Body of pancreas (tissue), 4 donors: ENCODE results near the gene RBMXL3. TPM values are rescaled to one million over a fixed set of nuclear protein-coding genes. Genes with fewer than 3 reads are reported as not detected.

Source experiments
- ATAC-seq: fragments of 150-250 bp; one replicate; pipeline ENCODE4 v1.9.1; 2016
- DNase-seq, 4 donors: peaks; one replicate each; pipeline ENCODE4 v3.0.0-alpha.2; 2019
- H3K27ac ChIP-seq, 4 donors: fragments of 200-600 bp; sonication (generic); 1 replicate in 3 of 4; 2 replicates in 1 of 4; pipeline versions ENCODE4 v1.5.1 to v1.6.1; 2016 to 2019; ENCODE audit warnings: mild to moderate bottlenecking in 1 of 4, mixed read lengths in 1 of 4, moderate library complexity in 1 of 4
- H3K27me3 ChIP-seq, 2 donors: fragments of 200-600 bp; sonication (generic); one replicate each; pipeline ENCODE4 v1.6.0; 2016; ENCODE audit warnings: mild to moderate bottlenecking in 1 of 2
- H3K36me3 ChIP-seq, 2 donors: fragments of 200-600 bp; sonication (generic); replicated peaks in 1 of 2; 2 replicates each; pipeline ENCODE4 v1.5.1; 2016; ENCODE audit warnings: low read depth in 2 of 2; ENCODE audit not compliant: insufficient read depth in 1 of 2
- H3K4me1 ChIP-seq: fragments of 200-600 bp; sonication (generic); one replicate; pipeline ENCODE4 v1.6.0; 2016
- H3K4me3 ChIP-seq, 2 donors: fragments of 200-600 bp; sonication (generic); 1 replicate in 1 of 2; 2 replicates in 1 of 2; pipeline ENCODE4 v1.5.1; 2016 to 2019
- H3K9me3 ChIP-seq, 3 donors: fragments of 200-600 bp; sonication (generic); 1 replicate in 2 of 3; 2 replicates in 1 of 3; pipeline ENCODE4 v1.5.1; 2016
- POLR2A ChIP-seq, 3 donors: fragments of 450-650 bp; IDR thresholded peaks; one replicate each; pipeline ENCODE4 v1.6.1; 2016; ENCODE audit warnings: antibody characterized with exemption in 3 of 3, mild to moderate bottlenecking in 2 of 3
- WGBS, 2 donors: methylation state at CpG; one replicate each; pipeline ENCODE4 v1.1.5; 2017; 5-methylcytosine and 5-hydroxymethylcytosine counted together
- intact Hi-C: fragments of 100-400 bp; cut with DNase I; formaldehyde crosslinking; loops from one replicate; pipeline ENCODE4 v1.15.1; 2023
- total RNA-seq, 2 donors: library from RNA; depleted of rRNA; stranded (reverse); fragments of >200 nt; gene quantifications; one replicate each; pipeline ENCODE4 v1.1.0, GENCODE V29; 2016
- TF ChIP-seq, protein P1 (sequence below), 7 experiments: fragments of 450-650 bp in 4 of 7; fragments of 200-600 bp in 3 of 7; sonication (generic) in 3 of 7; IDR thresholded peaks; one replicate each; pipeline ENCODE4 v1.5.1; 2016 to 2019; ENCODE audit warnings: antibody characterized with exemption in 7 of 7

RBMXL3 gene
- not detected for total RNA-seq

DNA sequence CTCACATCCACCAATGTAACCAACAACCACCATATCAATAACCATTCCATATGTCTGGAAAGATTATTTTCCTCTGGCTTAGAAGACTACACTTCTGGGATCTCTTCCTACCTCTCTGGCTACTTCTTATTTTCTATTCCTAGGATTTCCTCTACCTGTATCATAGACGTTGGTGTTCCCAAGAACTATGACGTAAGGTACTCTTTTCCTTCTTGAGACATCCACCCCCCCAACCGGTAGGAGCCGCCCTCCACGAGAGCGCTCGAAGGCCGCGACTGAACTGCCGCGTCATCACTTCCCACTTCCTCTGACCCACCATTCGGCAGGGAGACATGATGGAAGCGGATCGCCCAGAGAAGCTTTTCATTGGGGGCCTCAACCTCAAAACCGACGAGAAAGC is at the start of gene RBMXL3:
Gene RBMXL3, plus strand, starts transcription at position 301 of the 400 bp plus-strand sequence. Its CDS starts 32 bp downstream, at position 333.
- TF ChIP-seq, protein P1, sequence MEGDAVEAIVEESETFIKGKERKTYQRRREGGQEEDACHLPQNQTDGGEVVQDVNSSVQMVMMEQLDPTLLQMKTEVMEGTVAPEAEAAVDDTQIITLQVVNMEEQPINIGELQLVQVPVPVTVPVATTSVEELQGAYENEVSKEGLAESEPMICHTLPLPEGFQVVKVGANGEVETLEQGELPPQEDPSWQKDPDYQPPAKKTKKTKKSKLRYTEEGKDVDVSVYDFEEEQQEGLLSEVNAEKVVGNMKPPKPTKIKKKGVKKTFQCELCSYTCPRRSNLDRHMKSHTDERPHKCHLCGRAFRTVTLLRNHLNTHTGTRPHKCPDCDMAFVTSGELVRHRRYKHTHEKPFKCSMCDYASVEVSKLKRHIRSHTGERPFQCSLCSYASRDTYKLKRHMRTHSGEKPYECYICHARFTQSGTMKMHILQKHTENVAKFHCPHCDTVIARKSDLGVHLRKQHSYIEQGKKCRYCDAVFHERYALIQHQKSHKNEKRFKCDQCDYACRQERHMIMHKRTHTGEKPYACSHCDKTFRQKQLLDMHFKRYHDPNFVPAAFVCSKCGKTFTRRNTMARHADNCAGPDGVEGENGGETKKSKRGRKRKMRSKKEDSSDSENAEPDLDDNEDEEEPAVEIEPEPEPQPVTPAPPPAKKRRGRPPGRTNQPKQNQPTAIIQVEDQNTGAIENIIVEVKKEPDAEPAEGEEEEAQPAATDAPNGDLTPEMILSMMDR (IDR thresholded peaks at IDR 0.05) = no peak
- no peak for TF ChIP-seq POLR2A (IDR thresholded peaks at IDR 0.05)
- intact Hi-C loops = no loop called here
- no peak for DNase-seq
- no peaks in the 10 kb centered on the region for H3K9me3 ChIP-seq
- no peak within 1 kb of the TSS for H3K27ac ChIP-seq
- H3K4me3 ChIP-seq = no peak within 1 kb of the TSS
- no peaks in the 10 kb centered on the region for H3K36me3 ChIP-seq
- H3K4me1 ChIP-seq = no peaks in the 10 kb centered on the region
- 92 to 96% methylated on average over 13 to 14 of the region's 16 CpGs for WGBS, 2 donors
- H3K27me3 ChIP-seq = no peaks in the 10 kb centered on the region
- no peak for ATAC-seq

DNA sequence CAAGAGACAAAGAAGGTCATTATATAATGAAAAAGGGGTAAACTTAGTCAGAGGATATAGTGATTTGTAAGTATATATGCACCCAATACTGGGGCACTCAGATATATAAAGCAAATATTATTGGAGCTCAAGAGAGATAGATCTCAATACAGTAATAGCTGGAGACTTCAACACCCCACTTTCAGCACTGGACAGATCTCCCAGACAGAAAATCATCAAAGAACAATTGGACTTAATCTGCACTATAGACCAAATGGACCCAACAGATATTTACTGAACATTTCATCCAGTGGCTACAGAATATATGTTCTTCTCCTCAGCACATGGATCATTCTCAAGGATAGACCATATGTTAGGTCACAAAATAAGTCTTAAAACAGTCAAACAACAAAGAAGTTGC is 47.2 kb upstream of the RBMXL3 start:
- H3K36me3 ChIP-seq = no peaks in the 10 kb centered on the region
- no peak for ATAC-seq
- no peak overlapping the region for H3K27ac ChIP-seq
- no peak for TF ChIP-seq POLR2A (IDR thresholded peaks at IDR 0.05)
- TF ChIP-seq, protein P1 (IDR thresholded peaks at IDR 0.05) = no peak
- no peaks in the 10 kb centered on the region for H3K27me3 ChIP-seq
- no peak for DNase-seq
- intact Hi-C loops = no loop called here
- no peak overlapping the region for H3K4me3 ChIP-seq
- no peaks in the 10 kb centered on the region for H3K9me3 ChIP-seq
- no peaks in the 10 kb centered on the region for H3K4me1 ChIP-seq

DNA sequence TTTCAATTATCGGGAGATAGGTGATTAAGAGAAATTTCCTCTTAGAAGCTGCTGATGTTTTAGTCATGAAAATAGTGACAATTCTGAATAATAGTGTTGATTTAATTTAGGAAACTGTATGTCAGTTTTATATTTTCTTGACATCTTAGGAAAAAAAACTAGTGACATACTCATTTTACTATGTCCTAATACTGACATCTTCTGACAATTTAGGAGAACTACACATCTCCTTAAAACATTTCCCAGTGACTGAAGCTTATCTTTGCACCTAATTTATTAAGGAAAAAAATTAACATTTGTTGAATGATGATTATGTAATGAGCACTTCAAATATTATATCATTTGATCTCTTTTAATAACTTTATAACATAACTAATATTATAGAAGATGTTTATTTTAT is 42.0 kb upstream of the RBMXL3 start:
- TF ChIP-seq POLR2A (IDR thresholded peaks at IDR 0.05) = no peak
- TF ChIP-seq, protein P1 (IDR thresholded peaks at IDR 0.05) = peak in 6 of 7 experiments; percentile 22 to 49 (median 33)
- no peaks in the 10 kb centered on the region for H3K4me1 ChIP-seq
- no peak overlapping the region for H3K27ac ChIP-seq
- intact Hi-C loops = no loop called here
- 39 to 68% methylated on average over 1 of the region's 1 CpG for WGBS, 2 donors
- peaks cover 0 to 3% of the 10 kb centered on the region in 2 donors for H3K27me3 ChIP-seq
- no peaks in the 10 kb centered on the region for H3K36me3 ChIP-seq
- H3K4me3 ChIP-seq = no peak overlapping the region
- ATAC-seq = no peak
- DNase-seq = no peak
- H3K9me3 ChIP-seq = no peaks in the 10 kb centered on the region

DNA sequence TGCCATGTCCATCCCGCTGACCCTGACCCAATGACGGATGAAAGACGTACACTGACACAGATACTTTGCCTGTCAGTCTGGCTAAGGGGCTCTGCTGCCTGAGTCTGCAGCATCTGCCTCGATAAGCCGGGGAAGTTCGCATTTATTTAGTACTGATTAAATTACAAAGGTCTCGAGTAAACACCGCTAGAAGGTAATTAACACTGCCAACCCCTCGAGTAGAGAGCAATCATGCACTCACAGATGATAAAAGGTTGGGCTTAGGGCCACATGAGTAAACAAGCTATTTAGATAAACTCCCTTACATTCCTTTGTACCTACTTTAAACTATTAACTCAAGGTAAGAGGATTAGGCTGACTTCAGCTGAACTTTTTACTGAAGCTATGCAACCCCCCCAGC is 16.0 kb upstream of the RBMXL3 start:
- no peaks in the 10 kb centered on the region for H3K4me1 ChIP-seq
- TF ChIP-seq POLR2A (IDR thresholded peaks at IDR 0.05) = no peak
- TF ChIP-seq, protein P1 (IDR thresholded peaks at IDR 0.05) = no peak
- no peaks in the 10 kb centered on the region for H3K27me3 ChIP-seq
- no peak for DNase-seq
- ATAC-seq = no peak
- intact Hi-C loops = no loop called here
- H3K4me3 ChIP-seq = no peak overlapping the region
- WGBS, 2 donors = 39 to 48% methylated on average over 9 of the region's 9 CpGs
- H3K36me3 ChIP-seq = no peaks in the 10 kb centered on the region
- H3K9me3 ChIP-seq = no peaks in the 10 kb centered on the region
- no peak overlapping the region for H3K27ac ChIP-seq

DNA sequence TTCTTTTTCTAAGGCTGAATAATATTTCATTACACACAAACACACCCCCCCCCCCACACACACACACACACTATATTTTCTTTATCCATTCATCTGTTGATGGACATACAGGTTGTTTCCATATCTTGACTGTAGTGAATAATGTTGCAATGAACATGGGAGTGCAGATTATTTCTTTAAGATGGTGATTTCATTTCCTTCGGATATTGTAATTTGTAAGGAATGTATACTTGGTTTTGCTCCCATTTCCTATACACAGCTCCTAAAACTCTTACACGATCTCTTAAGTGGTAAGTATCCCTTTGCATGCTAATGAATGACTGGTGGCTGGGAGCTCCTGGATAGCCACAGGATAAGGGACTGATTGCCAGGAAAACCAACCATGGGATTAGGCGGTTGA is 14.7 kb upstream of the RBMXL3 start:
- Histone ChIP-seq H3K4me3 (no peak overlapping the region), H3K27ac (no peak overlapping the region), H3K27me3 (no peaks in the 10 kb centered on the region), H3K4me1 (no peaks in the 10 kb centered on the region), H3K36me3 (no peaks in the 10 kb centered on the region), H3K9me3 (no peaks in the 10 kb centered on the region)
- DNase-seq (no peak), ATAC-seq (no peak)
- intact Hi-C loops = no loop called here
- no peak for TF ChIP-seq POLR2A (IDR thresholded peaks at IDR 0.05)
- TF ChIP-seq, protein P1 (IDR thresholded peaks at IDR 0.05) = no peak
- 78% methylated on average over 3 of the region's 3 CpGs for WGBS, 2 donors
